GM13977 (cell line): ENCODE results near the gene SPATA20.

ENCODE experiments used
- DNase-seq: peaks from one replicate; pipeline ENCODE4 v3.0.0; 2012; ENCODE audit warnings: low spot score
- in situ Hi-C: fragments of 300-500 bp; cut with MboI; formaldehyde crosslinking; loops from one replicate; pipeline ENCODE4 v1.12.0; 2022; ENCODE audit warnings: low sequenced_read_pairs, low pct_unique_long_range_greater_than_20kb, mixed read lengths, inconsistent platforms; ENCODE audit not compliant: unreplicated experiment
- TF ChIP-seq, protein P1 (sequence below): IDR thresholded peaks from 2 replicates; pipeline ENCODE4 v1.5.1; 2012; ENCODE audit warnings: mild to moderate bottlenecking, control low read depth; ENCODE audit not compliant: insufficient read depth; ENCODE audit errors: extremely low read depth, missing control alignments

Gene SPATA20

DNA sequence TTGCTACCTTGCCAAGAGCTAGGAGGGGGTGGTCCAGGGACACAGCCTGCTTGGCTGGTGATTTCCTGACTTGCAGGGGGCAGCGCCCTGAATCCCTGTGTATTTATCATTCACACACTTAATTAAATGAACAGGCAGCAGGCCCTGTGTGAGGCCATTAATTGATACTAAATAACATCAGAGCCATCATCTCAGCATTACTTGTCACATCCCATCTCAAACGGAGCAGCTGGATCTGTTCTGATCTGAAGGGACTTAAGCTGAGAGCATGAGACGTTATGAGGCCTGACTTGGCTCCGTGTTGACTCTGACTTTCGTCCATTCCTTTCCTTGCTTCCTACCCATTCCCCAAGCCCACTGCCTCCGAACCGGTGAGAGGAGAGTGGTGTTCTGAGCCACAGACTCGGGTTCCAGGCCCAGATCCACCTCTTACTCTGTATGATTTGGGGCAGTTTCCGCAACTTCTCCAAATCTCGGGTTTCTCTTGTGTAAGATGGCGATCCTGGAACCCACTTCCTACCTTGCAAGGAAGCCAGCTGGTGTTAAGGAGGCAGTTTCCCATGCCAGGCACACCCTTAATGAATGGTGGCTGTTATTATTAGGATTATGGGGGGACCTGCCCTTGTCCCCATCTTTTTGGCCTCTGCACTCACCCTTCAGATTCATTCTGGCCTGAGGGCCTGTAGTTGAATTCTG, 47.3 kb downstream of the SPATA20 start:
- in situ Hi-C loops = no loop called here
- TF ChIP-seq, protein P1, sequence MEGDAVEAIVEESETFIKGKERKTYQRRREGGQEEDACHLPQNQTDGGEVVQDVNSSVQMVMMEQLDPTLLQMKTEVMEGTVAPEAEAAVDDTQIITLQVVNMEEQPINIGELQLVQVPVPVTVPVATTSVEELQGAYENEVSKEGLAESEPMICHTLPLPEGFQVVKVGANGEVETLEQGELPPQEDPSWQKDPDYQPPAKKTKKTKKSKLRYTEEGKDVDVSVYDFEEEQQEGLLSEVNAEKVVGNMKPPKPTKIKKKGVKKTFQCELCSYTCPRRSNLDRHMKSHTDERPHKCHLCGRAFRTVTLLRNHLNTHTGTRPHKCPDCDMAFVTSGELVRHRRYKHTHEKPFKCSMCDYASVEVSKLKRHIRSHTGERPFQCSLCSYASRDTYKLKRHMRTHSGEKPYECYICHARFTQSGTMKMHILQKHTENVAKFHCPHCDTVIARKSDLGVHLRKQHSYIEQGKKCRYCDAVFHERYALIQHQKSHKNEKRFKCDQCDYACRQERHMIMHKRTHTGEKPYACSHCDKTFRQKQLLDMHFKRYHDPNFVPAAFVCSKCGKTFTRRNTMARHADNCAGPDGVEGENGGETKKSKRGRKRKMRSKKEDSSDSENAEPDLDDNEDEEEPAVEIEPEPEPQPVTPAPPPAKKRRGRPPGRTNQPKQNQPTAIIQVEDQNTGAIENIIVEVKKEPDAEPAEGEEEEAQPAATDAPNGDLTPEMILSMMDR = no peak
- DNase-seq = no peak

DNA sequence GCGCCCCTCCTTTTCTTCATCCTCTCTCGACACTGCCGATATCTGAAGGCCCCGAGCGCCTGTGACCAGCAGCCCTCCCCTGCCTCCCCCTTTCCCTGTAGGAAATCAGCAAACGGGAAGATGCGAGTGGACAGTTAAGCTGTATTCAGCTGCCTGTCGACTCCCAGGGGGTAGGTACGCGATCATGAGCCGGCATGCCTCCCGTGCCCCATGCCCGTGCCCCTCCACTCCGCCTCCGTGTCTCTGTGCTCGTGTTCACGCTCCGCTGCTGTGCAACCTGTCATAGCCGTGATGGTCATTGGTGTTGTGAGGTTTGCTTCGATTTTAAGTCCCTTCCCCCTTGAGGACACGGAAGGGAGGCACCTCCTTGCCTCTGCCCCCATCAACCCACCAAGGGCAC, 47.9 kb downstream of the SPATA20 start:
- TF ChIP-seq, protein P1 = no peak
- in situ Hi-C loops = no loop called here
- DNase-seq = no peak

- in situ Hi-C loops = no loop called here
- TF ChIP-seq, protein P1 = peak; percentile 10
- DNase-seq = no peak
These were observed 49.4 kb downstream of the SPATA20 start for GRCh38 chr17:50596191-50597037.

DNA sequence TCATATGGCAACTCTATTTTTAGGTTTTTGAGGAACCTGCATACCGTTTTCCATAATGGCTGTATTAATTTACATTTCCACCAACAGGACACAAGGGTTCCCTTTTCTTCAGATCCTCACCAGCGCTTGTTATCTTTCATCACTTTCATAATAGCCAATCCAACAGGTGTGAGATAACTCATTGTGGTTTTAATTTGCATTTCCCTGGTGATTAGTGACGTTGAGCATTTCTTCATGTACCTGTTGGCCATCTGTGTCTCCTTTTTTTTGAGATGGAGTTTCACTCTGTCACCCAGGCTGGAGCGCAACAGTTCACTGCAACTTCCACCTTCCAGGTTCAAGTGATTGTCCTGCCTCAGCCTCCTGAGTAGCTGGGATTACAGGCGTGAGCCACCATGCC, 51.5 kb downstream of the SPATA20 start:
- TF ChIP-seq, protein P1 = no peak
- in situ Hi-C loops = no loop called here
- DNase-seq = no peak

- TF ChIP-seq, protein P1 = no peak
- no peak for DNase-seq
- in situ Hi-C loops = no loop called here
These were observed 52.6 kb downstream of the SPATA20 start for GRCh38 chr17:50599606-50600005.

GRCh38 chr17:50601823-50602375, 54.9 kb downstream of the SPATA20 start:
- in situ Hi-C loops = no loop called here
- TF ChIP-seq, protein P1 = no peak
- no peak for DNase-seq
